Adrenal gland (tissue), 5 donors: ENCODE data around the gene CRACR2B.

Source experiments
- CTCF ChIP-seq, 6 experiments: fragments of 450-650 bp in 4 of 6; fragments of 200-600 bp in 2 of 6; sonication (generic) in 1 of 6; IDR thresholded peaks; 1 replicate in 5 of 6; 2 replicates in 1 of 6; pipeline versions ENCODE4 v1.5.1 to v1.8.0; 2016 to 2021; ENCODE audit warnings: antibody characterized with exemption in 6 of 6, mild to moderate bottlenecking in 2 of 6, moderate library complexity in 1 of 6
- POLR2A ChIP-seq, 2 donors: fragments of 450-650 bp; IDR thresholded peaks; one replicate each; pipeline ENCODE4 v1.6.1; 2017; ENCODE audit warnings: antibody characterized with exemption in 2 of 2, mild to moderate bottlenecking in 2 of 2, moderate library complexity in 1 of 2
- donor health status: DM: no; HTN: no; CAD: no.

GRCh38 chr11:813072-813455 lies 14.7 kb upstream of the CRACR2B start:
- TF ChIP-seq CTCF (IDR thresholded peaks at IDR 0.05): no peak
- TF ChIP-seq POLR2A (IDR thresholded peaks at IDR 0.05): no peak
